ENCODE results near the gene ADAM17.

- TF ChIP-seq CTCF (conservative IDR thresholded peaks at IDR 0.05; ENCODE audit: low read length) = no peak
- no peak for TF ChIP-seq EZH2phosphoT487 (IDR thresholded peaks at IDR 0.05; ENCODE audit: borderline replicate concordance, low read depth, low read length)
These were observed 94.6 kb downstream of the ADAM17 start for GRCh38 chr2:9461079-9461478.

Measured in OCI-LY7 (cell line).